Neuronal stem cell (in vitro differentiated cells): Measurements from ENCODE around the gene C2orf76.
"Not testable (repeated sequence)": the region's sequence is repeated elsewhere in the genome, so short reads cannot be mapped to it uniquely, and the experiment has no call there.

Experiments used
- DNase-seq: peaks from one replicate; pipeline ENCODE4 v3.0.0-alpha.2; 2013; ENCODE audit warnings: low spot score
- H2AFZ ChIP-seq: one replicate; pipeline ENCODE4 v1.6.1; 2013; ENCODE audit warnings: mild to moderate bottlenecking, low read length, inconsistent platforms
- H2AK5ac ChIP-seq: 2 replicates; pipeline ENCODE4 v1.6.1; 2013; ENCODE audit warnings: low read depth, mild to moderate bottlenecking, inconsistent platforms, low read length, moderate library complexity, mixed read lengths
- H2BK120ac ChIP-seq: 2 replicates; pipeline ENCODE4 v1.6.1; 2013; ENCODE audit warnings: low read depth, mild to moderate bottlenecking, inconsistent platforms, low read length, moderate library complexity, mixed read lengths
- H2BK12ac ChIP-seq: one replicate; pipeline ENCODE4 v1.6.1; 2013; ENCODE audit warnings: low read length, inconsistent platforms
- H2BK15ac ChIP-seq: 2 replicates; pipeline ENCODE4 v1.6.1; 2013; ENCODE audit warnings: mild to moderate bottlenecking, low read length, inconsistent platforms, mixed read lengths
- H2BK5ac ChIP-seq: one replicate; pipeline ENCODE4 v1.6.1; 2013; ENCODE audit warnings: inconsistent platforms, mild to moderate bottlenecking, low read length, moderate library complexity
- H3K14ac ChIP-seq: one replicate; pipeline ENCODE4 v1.6.1; 2013; ENCODE audit warnings: low read length, inconsistent platforms
- H3K18ac ChIP-seq: 2 replicates; pipeline ENCODE4 v1.6.1; 2013; ENCODE audit warnings: low read length, inconsistent platforms
- H3K23ac ChIP-seq: 2 replicates; pipeline ENCODE4 v1.6.1; 2013; ENCODE audit warnings: low read depth, mild to moderate bottlenecking, mixed read lengths, low read length, inconsistent platforms; ENCODE audit not compliant: poor library complexity
- H3K27ac ChIP-seq: replicated peaks from 3 replicates; pipeline ENCODE4 v1.5.1; 2013; ENCODE audit warnings: low read length, inconsistent platforms
- H3K27me3 ChIP-seq, 3 experiments: 2 replicates each; pipeline ENCODE4 v1.6.1; 2013; ENCODE audit warnings: low read length in 3 of 3, mild to moderate bottlenecking in 2 of 3, inconsistent platforms in 1 of 3, low read depth in 1 of 3, mixed read lengths in 1 of 3, moderate library complexity in 1 of 3; ENCODE audit not compliant: control insufficient read depth in 3 of 3, insufficient read depth in 3 of 3
- H3K36me3 ChIP-seq, 2 donors: replicated peaks in 1 of 2; 2 replicates each; pipeline ENCODE4 v1.6.1; 2013; ENCODE audit warnings: low read length in 2 of 2; ENCODE audit not compliant: control insufficient read depth in 2 of 2, insufficient read depth in 2 of 2
- H3K4ac ChIP-seq: 2 replicates; pipeline ENCODE4 v1.6.1; 2013; ENCODE audit warnings: inconsistent platforms, mild to moderate bottlenecking, low read length, moderate library complexity
- H3K4me1 ChIP-seq, 2 donors: 1 replicate in 1 of 2; 2 replicates in 1 of 2; pipeline ENCODE4 v1.6.1; 2013; ENCODE audit warnings: low read length in 2 of 2, low read depth in 1 of 2; ENCODE audit not compliant: control insufficient read depth in 2 of 2, insufficient read depth in 1 of 2
- H3K4me2 ChIP-seq: one replicate; pipeline ENCODE4 v1.6.1; 2013; ENCODE audit warnings: mild to moderate bottlenecking, low read length, inconsistent platforms; ENCODE audit not compliant: insufficient read depth, poor library complexity, severe bottlenecking
- H3K4me3 ChIP-seq, 2 donors: 2 replicates each; pipeline ENCODE4 v1.5.1; 2013; ENCODE audit warnings: low read length in 2 of 2, mild to moderate bottlenecking in 2 of 2, inconsistent platforms in 1 of 2, moderate library complexity in 1 of 2
- H3K79me1 ChIP-seq: one replicate; pipeline ENCODE4 v1.6.1; 2013; ENCODE audit warnings: low read depth, mild to moderate bottlenecking, inconsistent platforms, low read length, moderate library complexity
- H3K9ac ChIP-seq: one replicate; pipeline ENCODE4 v1.6.1; 2013; ENCODE audit warnings: mild to moderate bottlenecking, low read depth, low read length, inconsistent platforms; ENCODE audit not compliant: poor library complexity
- H3K9me3 ChIP-seq, 2 donors: replicated peaks in 1 of 2; 2 replicates each; pipeline versions ENCODE3 to v1.6.1; 2013; ENCODE audit warnings: low read length in 2 of 2, mild to moderate bottlenecking in 2 of 2, inconsistent platforms in 1 of 2, low read depth in 1 of 2, mixed read lengths in 1 of 2, moderate library complexity in 1 of 2; ENCODE audit not compliant: control insufficient read depth in 2 of 2, insufficient read depth in 1 of 2
- H4K8ac ChIP-seq: one replicate; pipeline ENCODE4 v1.6.1; 2013; ENCODE audit warnings: low read depth, mild to moderate bottlenecking, inconsistent platforms, low read length, moderate library complexity
- H4K91ac ChIP-seq: one replicate; pipeline ENCODE4 v1.6.1; 2013; ENCODE audit warnings: low read length, low read depth, mild to moderate bottlenecking, inconsistent platforms; ENCODE audit not compliant: poor library complexity
- WGBS, 2 donors: extraction: QIAGEN DNeasy Blood & Tissue Kit; methylation state at CpG; one replicate each; pipeline ENCODE4 v1.1.7; 2013; ENCODE audit warnings: missing lambda C conversion rate in 2 of 2, mixed read lengths in 1 of 2; ENCODE audit not compliant: insufficient read length in 2 of 2, insufficient replicate concordance in 1 of 2; ENCODE audit errors: extremely low coverage in 2 of 2; 5-methylcytosine and 5-hydroxymethylcytosine counted together

Gene C2orf76

DNA sequence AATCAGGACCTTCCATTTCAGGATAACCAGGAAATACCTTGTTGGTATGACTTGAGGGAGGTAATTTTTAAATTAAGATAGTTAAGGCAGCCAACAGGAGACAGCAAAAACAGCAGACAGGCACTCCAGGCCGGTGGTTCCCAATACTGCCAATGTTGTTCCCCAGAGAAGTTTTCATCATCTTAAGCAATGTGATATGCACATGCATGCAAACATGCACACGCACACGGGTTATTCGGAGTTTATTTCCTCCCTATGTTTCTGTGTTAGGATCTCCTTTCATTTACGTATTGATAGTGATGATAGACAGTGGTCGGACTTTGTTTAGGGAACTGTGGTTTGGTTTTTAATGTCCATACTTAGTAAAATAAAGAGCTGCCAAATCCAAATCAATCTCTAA, 87.7 kb downstream of the C2orf76 start:
- Histone ChIP-seq H2BK15ac (no peak overlapping the region), H4K8ac (no peak overlapping the region), H3K9me3 (no peaks in the 10 kb centered on the region), H3K4me1 (no peaks in the 10 kb centered on the region), H2BK120ac (no peak overlapping the region), H2AFZ (no peak overlapping the region), H3K18ac (no peak overlapping the region), H3K4me3 (no peak overlapping the region), H2BK12ac (no peak overlapping the region), H3K36me3 (no peaks in the 10 kb centered on the region), H3K79me1 (no peaks in the 10 kb centered on the region), H3K27ac (no peak overlapping the region), H3K23ac (no peak overlapping the region), H3K27me3 (peaks cover 0 to 9% (median 0%) of the 10 kb centered on the region in 3 experiments), H4K91ac (no peak overlapping the region), H3K4ac (no peak overlapping the region), H2BK5ac (no peak overlapping the region), H3K9ac (no peak overlapping the region), H3K14ac (no peak overlapping the region), H2AK5ac (no peak overlapping the region), H3K4me2 (no peak overlapping the region)
- DNase-seq: no peak
- WGBS, 2 donors: no CpG with 5 or more reads among the region's 6 CpGs

DNA sequence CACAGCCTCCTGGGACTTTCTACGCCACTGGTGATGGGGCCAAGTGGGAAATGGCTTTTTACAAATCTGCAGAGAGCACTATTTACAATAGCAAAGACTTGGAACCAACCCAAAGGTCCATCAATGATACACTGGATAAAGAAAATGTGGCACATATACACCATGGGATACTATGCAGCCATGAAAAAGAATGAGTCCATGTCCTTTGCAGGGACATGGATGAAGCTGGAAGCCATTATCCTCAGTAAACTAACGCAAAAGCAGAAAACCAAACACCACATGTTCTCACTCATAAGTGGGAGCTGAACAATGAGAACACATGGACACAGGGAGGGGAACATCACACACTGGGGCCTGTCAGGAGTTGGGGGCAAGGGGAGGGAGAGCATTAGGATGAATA, 88.2 kb downstream of the C2orf76 start:
- H3K4me3 ChIP-seq, H2AFZ ChIP-seq, H3K18ac ChIP-seq, DNase-seq, H3K4me2 ChIP-seq, H2BK12ac ChIP-seq, H2AK5ac ChIP-seq, H2BK15ac ChIP-seq, H3K9ac ChIP-seq, H3K23ac ChIP-seq, H3K9me3 ChIP-seq, H3K27me3 ChIP-seq, H3K79me1 ChIP-seq, H4K8ac ChIP-seq, H3K4me1 ChIP-seq, H3K27ac ChIP-seq, H3K36me3 ChIP-seq, H2BK5ac ChIP-seq, H2BK120ac ChIP-seq, H3K4ac ChIP-seq, H3K14ac ChIP-seq, H4K91ac ChIP-seq: not testable (repeated sequence)
- no CpG with 5 or more reads among the region's 2 CpGs for WGBS, 2 donors

DNA sequence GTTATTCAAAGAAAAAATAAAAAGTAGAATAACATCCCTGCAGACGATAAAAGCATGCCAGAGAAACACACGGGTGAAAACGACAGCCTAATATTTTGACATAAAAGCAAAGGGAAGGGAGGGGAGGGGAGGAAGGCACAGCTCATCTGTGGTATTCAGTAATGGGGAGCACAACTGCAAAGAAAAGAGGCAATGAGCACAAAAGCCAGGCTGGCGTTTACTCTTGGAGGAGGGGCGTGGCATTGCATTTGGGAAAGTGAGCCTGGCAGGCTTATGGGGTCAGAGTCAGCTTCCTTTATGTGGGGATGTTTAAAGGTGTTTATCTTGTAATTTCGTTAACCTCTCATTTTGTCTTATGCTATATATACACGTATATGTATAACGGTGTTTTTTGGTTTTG, 89.8 kb downstream of the C2orf76 start:
- Histone ChIP-seq H4K91ac (no peak overlapping the region), H2BK15ac (no peak overlapping the region), H3K18ac (no peak overlapping the region), H2BK12ac (no peak overlapping the region), H3K79me1 (no peaks in the 10 kb centered on the region), H4K8ac (no peak overlapping the region), H3K27ac (no peak overlapping the region), H2BK5ac (no peak overlapping the region), H3K27me3 (peaks cover 0 to 9% (median 0%) of the 10 kb centered on the region in 3 experiments), H3K23ac (no peak overlapping the region), H3K9me3 (no peaks in the 10 kb centered on the region), H3K4me1 (no peaks in the 10 kb centered on the region), H2AFZ (no peak overlapping the region), H2BK120ac (no peak overlapping the region), H3K9ac (no peak overlapping the region), H3K36me3 (no peaks in the 10 kb centered on the region), H3K4ac (no peak overlapping the region), H3K14ac (no peak overlapping the region), H3K4me3 (no peak overlapping the region), H3K4me2 (no peak overlapping the region), H2AK5ac (no peak overlapping the region)
- no peak for DNase-seq
- 100% methylated on average over 1 of the region's 8 CpGs; no CpG with 5 or more reads in 1 of the 2 donors for WGBS, 2 donors

DNA sequence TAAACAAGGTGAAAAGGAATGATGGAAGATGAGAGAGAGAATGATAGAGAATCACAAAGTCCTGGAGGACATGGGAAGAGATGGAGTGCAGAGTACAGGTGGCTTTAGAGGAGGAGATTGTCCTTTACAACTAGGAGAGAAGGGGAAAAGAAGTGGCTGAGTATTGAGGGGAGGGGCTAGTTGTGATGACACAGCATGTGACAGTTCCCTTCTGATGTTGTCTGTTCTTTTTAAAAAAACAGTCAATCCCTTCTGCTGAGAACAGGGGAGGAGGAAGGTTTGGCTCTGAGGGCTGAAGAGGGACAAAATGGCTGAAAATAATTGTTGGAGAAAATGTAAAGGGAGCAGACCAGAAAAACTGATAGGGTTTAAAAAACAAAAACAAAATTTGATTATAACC, 99.0 kb downstream of the C2orf76 start:
- Histone ChIP-seq H4K91ac (no peak overlapping the region), H2AFZ (no peak overlapping the region), H2AK5ac (no peak overlapping the region), H3K18ac (no peak overlapping the region), H3K27ac (no peak overlapping the region), H3K4me2 (no peak overlapping the region), H3K4me1 (no peaks in the 10 kb centered on the region), H3K4ac (no peak overlapping the region), H3K4me3 (no peak overlapping the region), H3K36me3 (no peaks in the 10 kb centered on the region), H3K27me3 (peaks cover 0 to 17% (median 0%) of the 10 kb centered on the region in 3 experiments), H2BK12ac (no peak overlapping the region), H3K9ac (no peak overlapping the region), H3K14ac (no peak overlapping the region), H4K8ac (no peak overlapping the region), H2BK15ac (no peak overlapping the region), H2BK5ac (no peak overlapping the region), H2BK120ac (no peak overlapping the region), H3K79me1 (no peaks in the 10 kb centered on the region), H3K23ac (no peak overlapping the region), H3K9me3 (no peaks in the 10 kb centered on the region)
- no peak for DNase-seq
